Measurements from ENCODE around the gene HOXD13.
A peak's percentile ranks its signal among the peaks of the same experiment; 100 is the strongest.

HOXD13 gene

GRCh38 chr2:176140513-176141317, 48.2 kb downstream of the HOXD13 start:
- Mint-ChIP-seq H3K4me1 (peaks cover 53% of the 10 kb centered on the region), H3K27ac (peak overlapping the region; percentile 94 to 99 (median 99)), H3K9me3 (no peaks in the 10 kb centered on the region), H3K27me3 (ENCODE audit: low read depth) (no peaks in the 10 kb centered on the region), H3K36me3 (ENCODE audit: low read depth) (peaks cover 39% of the 10 kb centered on the region), H3K4me3 (peak overlapping the region; percentile 88 to 97 (median 89))
- peak; percentile 97 to 99 (median 98) for TF ChIP-seq CTCF (IDR thresholded peaks at IDR 0.05; ENCODE audit: unreplicated experiment in 3 of 3)

- Mint-ChIP-seq H3K4me3 (peak overlapping the region; percentile 88 to 97 (median 89)), H3K27me3 (ENCODE audit: low read depth) (no peaks in the 10 kb centered on the region), H3K4me1 (peaks cover 65% of the 10 kb centered on the region), H3K36me3 (ENCODE audit: low read depth) (peaks cover 51% of the 10 kb centered on the region), H3K27ac (peak overlapping the region; percentile 88 to 99 (median 99)), H3K9me3 (no peaks in the 10 kb centered on the region)
- TF ChIP-seq CTCF (IDR thresholded peaks at IDR 0.05; ENCODE audit: unreplicated experiment in 3 of 3) = no peak
Measured at GRCh38 chr2:176142281-176142680, 49.8 kb downstream of the HOXD13 start.

Data from nephron (organoid).